Measurements from ENCODE around the gene ZSCAN12. TPM values are rescaled to one million over a fixed set of nuclear protein-coding genes. Genes with fewer than 3 reads are reported as not detected.
"Not testable (repeated sequence)": the region's sequence is repeated elsewhere in the genome, so short reads cannot be mapped to it uniquely, and the experiment has no call there.

Gene ZSCAN12
- total RNA-seq, 1 experiment from 2014 or later, result 0.81 TPM

GRCh38 chr6:28407401-28407800 lies 7.9 kb upstream of the ZSCAN12 start:
- TF ChIP-seq YY1 (IDR thresholded peaks at IDR 0.05; ENCODE audit: extremely low read depth, insufficient replicate concordance, low read depth, low read length) (no peak), CEBPB (IDR thresholded peaks at IDR 0.05; ENCODE audit: low read depth) (no peak)
- RAD21 ChIA-PET (ENCODE audit: low non-redundant PET in 1 of 2, low total read pairs in 2 of 2, uncharacterized antibody in 2 of 2, unreplicated experiment in 2 of 2), result no interaction called here
- no peak overlapping the region for H3K4me3 ChIP-seq (replicated peaks in 1 of 2; ENCODE audit: low read depth in 1 of 2, low read length in 2 of 2)
- no peak overlapping the region for H2AFZ ChIP-seq (ENCODE audit: low read depth, low read length, poor library complexity, severe bottlenecking)
- H3K27ac ChIP-seq (ENCODE audit: low read depth, low read length), result no peak overlapping the region
- no peak for DNase-seq (ENCODE audit: low read depth, low spot score)
- POLR2A ChIA-PET, result no interaction called here
- intact Hi-C loops (cut with micrococcal nuclease), result no loop called here
- CTCF ChIA-PET, result no interaction called here
- no peak overlapping the region for H3K9ac ChIP-seq (ENCODE audit: low read length)
- H3K27me3 ChIP-seq (ENCODE audit: insufficient read depth, low read length), result no peaks in the 10 kb centered on the region
- ATAC-seq, result no peak
- H3K9me2 ChIP-seq (ENCODE audit: insufficient read depth), result no peaks in the 10 kb centered on the region
- H4K20me1 ChIP-seq (ENCODE audit: insufficient read depth), result no peaks in the 10 kb centered on the region
- H3K9me3 ChIP-seq (ENCODE audit: control insufficient read depth in 1 of 2, insufficient read depth in 1 of 2, low read depth in 1 of 2, low read length in 2 of 2), result no peaks in the 10 kb centered on the region
- H3K36me3 ChIP-seq (ENCODE audit: control insufficient read depth in 1 of 2, insufficient read depth in 2 of 2, low read length in 2 of 2), result no peaks in the 10 kb centered on the region
- H3K79me2 ChIP-seq (ENCODE audit: insufficient read depth, low read length), result no peaks in the 10 kb centered on the region
- no peak overlapping the region for H3K4me2 ChIP-seq (ENCODE audit: low read length)
- BruUV-seq (replicated peaks), result no TSS peak
- H3K4me1 ChIP-seq (ENCODE audit: control insufficient read depth in 1 of 2, insufficient read depth in 2 of 2, low read length in 2 of 2), result no peaks in the 10 kb centered on the region

DNA sequence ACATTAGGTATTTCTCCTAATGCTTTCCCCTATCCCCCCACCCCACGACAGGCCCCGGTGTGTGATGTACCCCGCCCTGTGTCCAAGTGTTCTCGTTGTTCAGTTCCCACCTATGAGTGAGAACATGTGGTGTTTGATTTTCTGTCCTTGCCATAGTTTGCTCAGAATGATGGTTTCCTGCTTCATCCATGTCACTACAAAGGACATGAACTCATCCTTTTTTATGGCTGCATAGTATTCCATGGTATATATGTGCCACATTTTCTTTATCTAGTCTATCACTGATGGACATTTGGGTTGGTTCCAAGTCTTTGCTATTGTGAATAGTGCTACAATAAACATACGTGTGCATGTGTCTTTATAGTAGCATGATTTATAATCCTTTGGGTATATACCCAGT lies 4.4 kb upstream of the ZSCAN12 start:
- BruUV-seq (replicated peaks); H3K27me3 ChIP-seq (ENCODE audit: insufficient read depth, low read length); CTCF ChIA-PET; H3K9ac ChIP-seq (ENCODE audit: low read length); H3K27ac ChIP-seq (ENCODE audit: low read depth, low read length); H3K4me1 ChIP-seq (ENCODE audit: control insufficient read depth in 1 of 2, insufficient read depth in 2 of 2, low read length in 2 of 2); H2AFZ ChIP-seq (ENCODE audit: low read depth, low read length, poor library complexity, severe bottlenecking); ATAC-seq; H3K9me2 ChIP-seq (ENCODE audit: insufficient read depth); POLR2A ChIA-PET; RAD21 ChIA-PET (ENCODE audit: low non-redundant PET in 1 of 2, low total read pairs in 2 of 2, uncharacterized antibody in 2 of 2, unreplicated experiment in 2 of 2); H3K36me3 ChIP-seq (ENCODE audit: control insufficient read depth in 1 of 2, insufficient read depth in 2 of 2, low read length in 2 of 2); intact Hi-C loops (cut with micrococcal nuclease); H4K20me1 ChIP-seq (ENCODE audit: insufficient read depth); H3K4me2 ChIP-seq (ENCODE audit: low read length); H3K9me3 ChIP-seq (ENCODE audit: control insufficient read depth in 1 of 2, insufficient read depth in 1 of 2, low read depth in 1 of 2, low read length in 2 of 2); DNase-seq (ENCODE audit: low read depth, low spot score); H3K79me2 ChIP-seq (ENCODE audit: insufficient read depth, low read length); H3K4me3 ChIP-seq (replicated peaks in 1 of 2; ENCODE audit: low read depth in 1 of 2, low read length in 2 of 2): not testable (repeated sequence)

GRCh38 chr6:28402197-28402596 lies 2.6 kb upstream of the ZSCAN12 start:
- Histone ChIP-seq H4K20me1 (ENCODE audit: insufficient read depth) (no peaks in the 10 kb centered on the region), H3K27ac (ENCODE audit: low read depth, low read length) (no peak overlapping the region), H3K79me2 (ENCODE audit: insufficient read depth, low read length) (no peaks in the 10 kb centered on the region), H3K4me1 (ENCODE audit: control insufficient read depth in 1 of 2, insufficient read depth in 2 of 2, low read length in 2 of 2) (peaks cover 0 to under 1% of the 10 kb centered on the region in 2 experiments; a peak in 1 of 4 replicates), H3K9ac (ENCODE audit: low read length) (no peak overlapping the region), H3K9me3 (ENCODE audit: control insufficient read depth in 1 of 2, insufficient read depth in 1 of 2, low read depth in 1 of 2, low read length in 2 of 2) (no peaks in the 10 kb centered on the region), H3K4me3 (replicated peaks in 1 of 2; ENCODE audit: low read depth in 1 of 2, low read length in 2 of 2) (no peak overlapping the region), H3K36me3 (ENCODE audit: control insufficient read depth in 1 of 2, insufficient read depth in 2 of 2, low read length in 2 of 2) (no peaks in the 10 kb centered on the region), H3K27me3 (ENCODE audit: insufficient read depth, low read length) (no peaks in the 10 kb centered on the region), H3K9me2 (ENCODE audit: insufficient read depth) (no peaks in the 10 kb centered on the region), H2AFZ (ENCODE audit: low read depth, low read length, poor library complexity, severe bottlenecking) (no peak overlapping the region), H3K4me2 (ENCODE audit: low read length) (no peak overlapping the region)
- CTCF ChIA-PET, result no interaction called here
- intact Hi-C loops (cut with micrococcal nuclease), result no loop called here
- ATAC-seq, result no peak
- DNase-seq (ENCODE audit: low read depth, low spot score), result no peak
- RAD21 ChIA-PET (ENCODE audit: low non-redundant PET in 1 of 2, low total read pairs in 2 of 2, uncharacterized antibody in 2 of 2, unreplicated experiment in 2 of 2), result no interaction called here
- POLR2A ChIA-PET, result no interaction called here
- BruUV-seq (replicated peaks), result no TSS peak
- TF ChIP-seq, protein P1, sequence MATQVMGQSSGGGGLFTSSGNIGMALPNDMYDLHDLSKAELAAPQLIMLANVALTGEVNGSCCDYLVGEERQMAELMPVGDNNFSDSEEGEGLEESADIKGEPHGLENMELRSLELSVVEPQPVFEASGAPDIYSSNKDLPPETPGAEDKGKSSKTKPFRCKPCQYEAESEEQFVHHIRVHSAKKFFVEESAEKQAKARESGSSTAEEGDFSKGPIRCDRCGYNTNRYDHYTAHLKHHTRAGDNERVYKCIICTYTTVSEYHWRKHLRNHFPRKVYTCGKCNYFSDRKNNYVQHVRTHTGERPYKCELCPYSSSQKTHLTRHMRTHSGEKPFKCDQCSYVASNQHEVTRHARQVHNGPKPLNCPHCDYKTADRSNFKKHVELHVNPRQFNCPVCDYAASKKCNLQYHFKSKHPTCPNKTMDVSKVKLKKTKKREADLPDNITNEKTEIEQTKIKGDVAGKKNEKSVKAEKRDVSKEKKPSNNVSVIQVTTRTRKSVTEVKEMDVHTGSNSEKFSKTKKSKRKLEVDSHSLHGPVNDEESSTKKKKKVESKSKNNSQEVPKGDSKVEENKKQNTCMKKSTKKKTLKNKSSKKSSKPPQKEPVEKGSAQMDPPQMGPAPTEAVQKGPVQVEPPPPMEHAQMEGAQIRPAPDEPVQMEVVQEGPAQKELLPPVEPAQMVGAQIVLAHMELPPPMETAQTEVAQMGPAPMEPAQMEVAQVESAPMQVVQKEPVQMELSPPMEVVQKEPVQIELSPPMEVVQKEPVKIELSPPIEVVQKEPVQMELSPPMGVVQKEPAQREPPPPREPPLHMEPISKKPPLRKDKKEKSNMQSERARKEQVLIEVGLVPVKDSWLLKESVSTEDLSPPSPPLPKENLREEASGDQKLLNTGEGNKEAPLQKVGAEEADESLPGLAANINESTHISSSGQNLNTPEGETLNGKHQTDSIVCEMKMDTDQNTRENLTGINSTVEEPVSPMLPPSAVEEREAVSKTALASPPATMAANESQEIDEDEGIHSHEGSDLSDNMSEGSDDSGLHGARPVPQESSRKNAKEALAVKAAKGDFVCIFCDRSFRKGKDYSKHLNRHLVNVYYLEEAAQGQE (IDR thresholded peaks at IDR 0.05; ENCODE audit: low read depth), result no peak
- TF ChIP-seq TCF7L2 (IDR thresholded peaks at IDR 0.05; ENCODE audit: borderline replicate concordance, extremely low read depth, insufficient read depth, insufficient read length) (no peak), CBX3 (IDR thresholded peaks at IDR 0.05; ENCODE audit: low read depth) (no peak), EZH2phosphoT487 (IDR thresholded peaks at IDR 0.05; ENCODE audit: borderline replicate concordance) (no peak), SIN3A (IDR thresholded peaks at IDR 0.05; ENCODE audit: low read depth) (no peak), ELF1 (IDR thresholded peaks at IDR 0.05; ENCODE audit: borderline replicate concordance, low read depth) (no peak)
